ENCODE measurements around the gene BTBD9. TPM values are rescaled to one million over a fixed set of nuclear protein-coding genes. Genes with fewer than 3 reads are reported as not detected.
A peak's percentile ranks its signal among the peaks of the same experiment; 100 is the strongest.

The BTBD9 gene
- total RNA-seq, 4 donors from 2014 or later: 15.4 to 50.0 (median 21.9) TPM

DNA sequence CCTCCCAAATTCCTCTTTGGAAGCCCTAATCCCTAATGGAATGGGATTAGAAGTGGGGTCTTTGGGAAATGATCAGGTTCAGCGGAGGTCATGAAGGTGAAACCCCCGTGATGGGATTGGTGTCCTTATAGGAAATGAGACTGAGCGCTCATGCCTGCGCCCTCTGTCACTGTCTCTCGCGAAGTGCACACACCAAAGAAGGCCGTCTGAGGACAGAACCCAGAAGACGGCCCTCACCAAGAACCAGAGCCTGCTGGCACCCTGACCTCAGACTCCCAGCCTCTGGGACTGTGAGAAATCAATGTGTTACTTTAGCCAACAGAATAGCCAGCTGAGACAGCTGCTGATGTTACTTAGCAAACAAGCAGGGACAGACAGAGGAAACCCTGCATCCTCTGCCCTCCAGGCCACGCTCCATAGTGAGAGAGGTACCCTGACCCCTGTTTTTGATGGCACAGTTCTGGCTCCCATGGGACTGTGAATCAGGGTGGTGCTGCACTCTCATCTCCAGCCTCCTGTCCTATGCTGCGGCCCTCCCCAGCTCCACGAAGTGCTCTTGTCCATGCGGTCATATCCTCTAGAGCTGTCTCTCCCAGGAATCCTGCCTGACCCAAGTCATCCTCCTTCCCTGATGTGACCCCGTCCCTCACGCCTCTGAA lies 450.9 kb downstream of the BTBD9 start:
- Histone ChIP-seq H3K27me3 (no peaks in the 10 kb centered on the region), H3K9me3 (no peaks in the 10 kb centered on the region), H3K4me3 (no peak overlapping the region), H3K4me1 (no peaks in the 10 kb centered on the region), H3K27ac (no peak overlapping the region), H3K36me3 (peaks cover 3% of the 10 kb centered on the region)
- peak in 1 of 2 donors; percentile 45 for DNase-seq (ENCODE audit: low spot score in 2 of 2)
- 94% methylated on average over 14 of the region's 14 CpGs for WGBS
- TF ChIP-seq POLR2AphosphoS5 (IDR thresholded peaks at IDR 0.05) (no peak), EP300 (IDR thresholded peaks at IDR 0.05) (no peak), POLR2A (IDR thresholded peaks at IDR 0.05) (no peak)
- TF ChIP-seq, protein P1, sequence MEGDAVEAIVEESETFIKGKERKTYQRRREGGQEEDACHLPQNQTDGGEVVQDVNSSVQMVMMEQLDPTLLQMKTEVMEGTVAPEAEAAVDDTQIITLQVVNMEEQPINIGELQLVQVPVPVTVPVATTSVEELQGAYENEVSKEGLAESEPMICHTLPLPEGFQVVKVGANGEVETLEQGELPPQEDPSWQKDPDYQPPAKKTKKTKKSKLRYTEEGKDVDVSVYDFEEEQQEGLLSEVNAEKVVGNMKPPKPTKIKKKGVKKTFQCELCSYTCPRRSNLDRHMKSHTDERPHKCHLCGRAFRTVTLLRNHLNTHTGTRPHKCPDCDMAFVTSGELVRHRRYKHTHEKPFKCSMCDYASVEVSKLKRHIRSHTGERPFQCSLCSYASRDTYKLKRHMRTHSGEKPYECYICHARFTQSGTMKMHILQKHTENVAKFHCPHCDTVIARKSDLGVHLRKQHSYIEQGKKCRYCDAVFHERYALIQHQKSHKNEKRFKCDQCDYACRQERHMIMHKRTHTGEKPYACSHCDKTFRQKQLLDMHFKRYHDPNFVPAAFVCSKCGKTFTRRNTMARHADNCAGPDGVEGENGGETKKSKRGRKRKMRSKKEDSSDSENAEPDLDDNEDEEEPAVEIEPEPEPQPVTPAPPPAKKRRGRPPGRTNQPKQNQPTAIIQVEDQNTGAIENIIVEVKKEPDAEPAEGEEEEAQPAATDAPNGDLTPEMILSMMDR (IDR thresholded peaks at IDR 0.05): no peak

DNA sequence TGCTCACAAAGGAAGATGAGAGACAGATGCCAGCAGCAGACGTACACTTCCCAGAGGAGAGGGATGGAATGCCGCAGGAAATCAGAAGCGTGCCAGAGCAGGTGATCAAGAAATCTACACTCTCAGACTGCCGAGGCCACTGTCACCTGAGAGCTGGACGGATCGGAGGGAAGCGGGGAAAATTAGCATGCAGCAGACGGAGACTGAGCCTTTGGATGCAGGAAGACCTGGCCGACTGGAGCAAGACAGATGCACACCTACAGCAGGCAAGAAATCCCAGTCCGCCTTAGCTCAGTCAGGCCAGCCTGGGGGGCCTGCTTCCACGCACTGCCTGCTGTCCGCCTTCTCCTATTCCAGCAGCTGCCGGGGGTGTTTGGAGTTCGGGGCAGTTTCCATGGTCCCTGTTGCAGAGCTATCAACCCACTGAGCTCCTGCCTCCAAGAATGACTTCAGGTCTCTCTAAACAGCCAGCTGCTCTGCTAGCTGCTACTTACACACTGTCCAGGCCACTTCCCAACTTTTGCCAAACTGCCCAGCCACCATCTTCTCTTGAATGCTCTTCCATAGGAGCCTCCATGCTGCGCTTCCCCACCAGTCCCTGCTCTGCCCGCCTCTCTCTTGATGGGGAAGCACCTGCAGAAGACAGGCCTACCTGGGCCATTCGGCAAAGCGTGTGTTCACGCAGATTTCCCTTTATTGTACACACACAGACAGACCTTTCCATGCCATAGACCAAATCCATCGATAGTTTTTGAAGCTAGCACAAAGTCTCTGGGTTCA lies 451.7 kb downstream of the BTBD9 start:
- 91% methylated on average over 18 of the region's 20 CpGs for WGBS
- H3K4me3 ChIP-seq: no peak overlapping the region
- peak in 1 of 2 donors; percentile 35 for DNase-seq (ENCODE audit: low spot score in 2 of 2)
- H3K9me3 ChIP-seq: no peaks in the 10 kb centered on the region
- H3K4me1 ChIP-seq: no peaks in the 10 kb centered on the region
- peaks cover 3% of the 10 kb centered on the region for H3K36me3 ChIP-seq
- H3K27ac ChIP-seq: no peak overlapping the region
- H3K27me3 ChIP-seq: no peaks in the 10 kb centered on the region
- TF ChIP-seq EP300 (IDR thresholded peaks at IDR 0.05) (no peak), POLR2A (IDR thresholded peaks at IDR 0.05) (no peak), POLR2AphosphoS5 (IDR thresholded peaks at IDR 0.05) (no peak)
- TF ChIP-seq, protein P1 (IDR thresholded peaks at IDR 0.05): no peak

GRCh38 chr6:38187325-38187724 lies 452.4 kb downstream of the BTBD9 start:
- Histone ChIP-seq H3K4me1 (no peaks in the 10 kb centered on the region), H3K27me3 (no peaks in the 10 kb centered on the region), H3K27ac (no peak overlapping the region), H3K4me3 (no peak overlapping the region), H3K36me3 (peaks cover 3% of the 10 kb centered on the region), H3K9me3 (no peaks in the 10 kb centered on the region)
- TF ChIP-seq, protein P1 (IDR thresholded peaks at IDR 0.05): no peak
- no peak for TF ChIP-seq EP300 (IDR thresholded peaks at IDR 0.05)
- TF ChIP-seq POLR2A (IDR thresholded peaks at IDR 0.05): no peak
- no peak for TF ChIP-seq POLR2AphosphoS5 (IDR thresholded peaks at IDR 0.05)
- WGBS: 78% methylated on average over 8 of the region's 8 CpGs
- DNase-seq (ENCODE audit: low spot score in 2 of 2): peak in 1 of 2 donors; percentile 13

DNA sequence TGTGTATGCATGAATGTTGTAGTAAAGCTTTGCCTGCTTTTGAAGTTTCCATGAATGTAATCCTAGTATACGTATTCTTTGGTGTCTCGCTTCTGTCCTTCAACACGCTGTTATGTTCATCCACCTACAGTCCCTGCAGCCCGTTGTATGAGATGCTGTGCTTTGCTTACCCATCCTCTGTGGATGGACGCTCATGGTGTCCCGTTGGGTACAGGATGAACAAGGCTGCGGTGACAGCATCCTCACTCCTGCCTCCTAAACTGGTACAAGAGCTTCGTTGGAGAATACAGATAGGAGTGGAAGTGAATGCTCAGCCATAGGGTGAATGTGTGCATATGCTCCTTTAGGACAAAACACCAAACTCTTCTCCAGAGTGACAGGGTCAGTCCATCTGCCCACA lies 454.0 kb downstream of the BTBD9 start:
- no peak overlapping the region for H3K27ac ChIP-seq
- H3K4me3 ChIP-seq: no peak overlapping the region
- WGBS: 96% methylated on average over 8 of the region's 8 CpGs
- TF ChIP-seq EP300 (IDR thresholded peaks at IDR 0.05) (no peak), POLR2A (IDR thresholded peaks at IDR 0.05) (no peak), POLR2AphosphoS5 (IDR thresholded peaks at IDR 0.05) (no peak)
- TF ChIP-seq, protein P1 (IDR thresholded peaks at IDR 0.05): no peak
- no peaks in the 10 kb centered on the region for H3K36me3 ChIP-seq
- no peaks in the 10 kb centered on the region for H3K9me3 ChIP-seq
- DNase-seq (ENCODE audit: low spot score in 2 of 2): peak in 1 of 2 donors; percentile 47
- H3K27me3 ChIP-seq: no peaks in the 10 kb centered on the region
- no peaks in the 10 kb centered on the region for H3K4me1 ChIP-seq

DNA sequence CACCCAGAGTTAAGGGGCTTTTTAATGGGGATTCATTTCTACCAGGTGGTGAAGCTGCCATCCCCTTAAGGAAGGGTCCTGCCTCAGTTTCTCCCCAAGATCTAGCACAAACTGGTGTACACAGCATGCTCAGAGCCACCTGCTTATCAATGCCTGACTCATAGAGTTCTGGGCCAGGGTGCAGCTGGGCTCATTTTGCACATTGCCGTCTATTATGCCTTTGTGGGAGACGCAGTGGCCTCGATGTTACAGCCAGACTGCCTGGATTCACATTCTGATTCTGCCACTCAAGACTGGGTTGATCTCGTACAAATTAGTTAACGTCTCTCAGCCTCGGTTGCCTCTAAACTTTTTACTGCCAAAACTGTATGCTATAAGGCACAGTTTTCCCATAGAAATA lies 454.5 kb downstream of the BTBD9 start:
- Histone ChIP-seq H3K36me3 (no peaks in the 10 kb centered on the region), H3K27ac (no peak overlapping the region), H3K9me3 (no peaks in the 10 kb centered on the region), H3K4me3 (no peak overlapping the region), H3K27me3 (no peaks in the 10 kb centered on the region), H3K4me1 (no peaks in the 10 kb centered on the region)
- TF ChIP-seq POLR2AphosphoS5 (IDR thresholded peaks at IDR 0.05) (no peak), POLR2A (IDR thresholded peaks at IDR 0.05) (no peak), EP300 (IDR thresholded peaks at IDR 0.05) (no peak)
- TF ChIP-seq, protein P1 (IDR thresholded peaks at IDR 0.05): no peak
- DNase-seq (ENCODE audit: low spot score in 2 of 2): peak in 1 of 2 donors; percentile 24
- WGBS: 100% methylated on average over 6 of the region's 6 CpGs
